ENCODE results near the gene NAMPT.

The NAMPT gene

GRCh38 chr7:106276513-106276912, 8.3 kb downstream of the NAMPT start:
- no peak for DNase-seq

GRCh38 chr7:106273009-106273668, 11.6 kb downstream of the NAMPT start:
- no peak for DNase-seq

- no peak for DNase-seq
These were observed 14.4 kb downstream of the NAMPT start for GRCh38 chr7:106270122-106270977.

GRCh38 chr7:106269254-106269961, 15.4 kb downstream of the NAMPT start:
- DNase-seq = no peak

- DNase-seq = no peak
These were observed 19.6 kb downstream of the NAMPT start for GRCh38 chr7:106265133-106265532.

GRCh38 chr7:106262221-106262881, 22.4 kb downstream of the NAMPT start:
- DNase-seq = no peak

- no peak for DNase-seq
These were observed 24.6 kb downstream of the NAMPT start for GRCh38 chr7:106260136-106260561.

GRCh38 chr7:106258789-106259188, 26.0 kb downstream of the NAMPT start:
- no peak for DNase-seq

GRCh38 chr7:106257752-106258151, 27.0 kb downstream of the NAMPT start:
- no peak for DNase-seq

- DNase-seq = no peak
These were observed 28.6 kb downstream of the NAMPT start for GRCh38 chr7:106256144-106256543.

- DNase-seq = no peak
These were observed 29.5 kb downstream of the NAMPT start for GRCh38 chr7:106255246-106255645.

- no peak for DNase-seq
These were observed 30.2 kb downstream of the NAMPT start for GRCh38 chr7:106254525-106255116.

- DNase-seq = no peak
These were observed 32.2 kb downstream of the NAMPT start for GRCh38 chr7:106252568-106252967.

GRCh38 chr7:106249488-106249887, 35.3 kb downstream of the NAMPT start:
- no peak for DNase-seq

- no peak for DNase-seq
These were observed 36.2 kb downstream of the NAMPT start for GRCh38 chr7:106248600-106248999.

GRCh38 chr7:106247841-106248240, 36.9 kb downstream of the NAMPT start:
- DNase-seq = no peak

- DNase-seq = no peak
These were observed 37.7 kb downstream of the NAMPT start for GRCh38 chr7:106246902-106247711.

GRCh38 chr7:106243893-106244292, 40.9 kb downstream of the NAMPT start:
- DNase-seq = no peak

GRCh38 chr7:106239406-106239805, 45.4 kb downstream of the NAMPT start:
- DNase-seq = peak in 2 of 58 donors; percentile 8 to 10

- no peak for DNase-seq
These were observed 46.0 kb downstream of the NAMPT start for GRCh38 chr7:106238830-106239229.

All from anterior cingulate cortex (tissue), 58 donors.